Renal cortical epithelial cell (primary cell): ENCODE measurements around the gene SOX2. TPM values are rescaled to one million over a fixed set of nuclear protein-coding genes. Genes with fewer than 3 reads are reported as not detected.
A peak's percentile ranks its signal among the peaks of the same experiment; 100 is the strongest.

Experiments
- DNase-seq: peaks from one replicate; pipeline ENCODE4 v3.0.0-alpha.2; 2011; ENCODE audit warnings: low read depth
- total RNA-seq: library from RNA; depleted of rRNA; stranded (reverse); fragments of >200 nt; gene quantifications from 2 replicates; pipeline ENCODE4 v1.2.3, GENCODE V29; 2014

Gene SOX2
- total RNA-seq, 1 donor from 2014 or later = 0.05 TPM

DNA sequence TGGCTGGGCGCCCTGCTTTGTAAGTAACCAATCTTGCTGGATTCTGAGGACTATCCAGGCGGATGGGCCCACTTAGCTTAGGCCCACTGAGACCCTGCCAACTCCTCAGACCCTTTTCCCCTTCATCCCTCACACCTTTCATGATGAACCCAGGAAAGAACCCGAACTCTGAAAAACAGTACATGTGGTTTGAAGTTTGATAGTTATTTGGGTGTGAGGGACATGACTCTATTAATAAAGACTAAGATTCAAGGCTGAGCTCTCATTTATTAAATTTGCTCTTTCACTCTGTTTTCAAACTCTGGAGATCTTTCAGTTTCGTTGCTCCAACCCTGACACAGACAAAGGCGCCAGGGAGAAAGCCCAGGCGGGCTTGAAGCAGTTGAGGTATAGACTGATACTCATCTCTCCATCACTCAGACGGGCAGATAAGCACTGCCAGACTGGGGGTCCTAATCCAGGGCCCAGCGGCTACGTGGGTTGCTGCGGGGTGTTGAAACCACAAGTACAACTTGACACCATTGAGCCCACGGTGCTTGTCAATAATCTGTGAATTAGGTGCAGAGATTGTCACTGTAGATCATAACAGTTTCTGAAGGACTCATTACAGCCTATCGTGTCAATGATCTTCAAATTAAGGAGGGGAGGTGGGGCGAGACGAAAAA lies 7.2 kb upstream of the SOX2 start:
- DNase-seq = no peak

DNA sequence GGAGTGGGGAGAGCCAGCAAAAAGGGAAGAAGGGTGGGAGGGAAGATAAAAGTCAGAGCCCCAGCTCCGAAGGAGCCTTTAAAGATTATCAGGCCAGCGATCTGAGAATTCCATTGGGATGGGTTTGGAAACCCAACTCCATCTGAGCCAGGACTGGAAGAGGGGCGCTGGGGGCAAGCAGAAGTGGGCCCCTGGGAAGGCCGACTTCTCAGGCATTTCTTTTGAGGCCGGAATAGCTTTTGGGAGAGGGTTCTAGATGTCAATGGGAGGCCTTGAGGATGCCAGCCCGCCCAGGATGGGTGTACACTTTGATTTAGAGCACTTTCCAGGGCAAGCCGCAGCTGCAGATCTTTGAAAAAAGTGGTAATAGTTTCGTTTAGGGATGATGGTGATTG lies 6.6 kb upstream of the SOX2 start:
- DNase-seq = no peak

DNA sequence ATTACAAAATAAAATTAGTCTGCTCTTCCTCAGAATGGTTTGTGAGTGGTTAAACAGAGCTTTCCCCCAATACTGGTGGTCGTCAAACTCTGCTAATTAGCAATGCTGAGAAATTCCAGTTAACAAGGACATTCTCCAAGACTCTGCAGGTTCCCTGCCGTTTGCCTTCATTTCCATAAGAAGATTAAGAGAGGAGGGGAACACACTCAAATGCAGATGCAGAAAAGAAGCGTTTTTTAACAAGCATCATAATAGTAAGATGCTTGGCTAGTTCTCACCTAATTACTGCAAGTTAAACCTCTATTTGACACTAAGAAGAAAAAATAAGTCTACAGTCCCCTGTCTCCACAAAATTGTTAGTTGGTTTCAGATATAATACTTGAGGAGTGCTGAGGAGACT lies 3.7 kb upstream of the SOX2 start:
- no peak for DNase-seq

DNA sequence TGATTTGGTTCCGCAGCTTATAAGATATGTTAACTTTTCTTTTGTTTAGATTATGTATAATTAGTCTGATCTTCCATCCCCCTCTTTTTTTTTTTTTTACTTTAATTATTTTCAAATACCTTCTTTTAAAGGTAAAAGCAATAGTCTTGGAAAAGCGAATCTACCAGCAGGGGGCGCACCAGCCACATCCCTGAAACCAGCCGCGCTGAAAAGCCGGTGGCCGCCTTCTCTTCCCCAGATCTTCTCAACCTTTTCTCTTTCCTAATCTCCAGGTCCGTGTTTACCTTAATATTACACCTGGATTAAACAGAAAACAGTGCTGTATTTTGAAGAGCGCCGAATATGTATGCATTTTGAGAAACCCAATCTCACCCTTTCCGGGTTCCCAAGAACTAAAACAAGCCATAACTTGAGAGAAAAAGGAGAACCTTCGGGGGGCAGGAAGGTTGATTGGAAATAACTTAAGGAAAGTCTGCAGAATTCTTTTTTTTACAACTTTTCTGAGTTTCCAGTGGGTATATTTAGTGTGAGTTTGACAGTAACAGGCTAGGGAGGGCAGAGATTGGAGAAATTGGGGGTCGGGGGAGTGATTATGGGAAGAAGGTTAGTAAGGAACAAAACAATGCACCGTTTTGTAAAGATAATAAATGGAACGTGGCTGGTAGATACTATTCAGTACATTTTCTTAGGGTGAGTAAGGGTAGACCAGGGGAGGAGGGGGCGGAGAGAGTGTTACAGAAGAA lies 2.0 kb upstream of the SOX2 start:
- peak; percentile 38 for DNase-seq

DNA sequence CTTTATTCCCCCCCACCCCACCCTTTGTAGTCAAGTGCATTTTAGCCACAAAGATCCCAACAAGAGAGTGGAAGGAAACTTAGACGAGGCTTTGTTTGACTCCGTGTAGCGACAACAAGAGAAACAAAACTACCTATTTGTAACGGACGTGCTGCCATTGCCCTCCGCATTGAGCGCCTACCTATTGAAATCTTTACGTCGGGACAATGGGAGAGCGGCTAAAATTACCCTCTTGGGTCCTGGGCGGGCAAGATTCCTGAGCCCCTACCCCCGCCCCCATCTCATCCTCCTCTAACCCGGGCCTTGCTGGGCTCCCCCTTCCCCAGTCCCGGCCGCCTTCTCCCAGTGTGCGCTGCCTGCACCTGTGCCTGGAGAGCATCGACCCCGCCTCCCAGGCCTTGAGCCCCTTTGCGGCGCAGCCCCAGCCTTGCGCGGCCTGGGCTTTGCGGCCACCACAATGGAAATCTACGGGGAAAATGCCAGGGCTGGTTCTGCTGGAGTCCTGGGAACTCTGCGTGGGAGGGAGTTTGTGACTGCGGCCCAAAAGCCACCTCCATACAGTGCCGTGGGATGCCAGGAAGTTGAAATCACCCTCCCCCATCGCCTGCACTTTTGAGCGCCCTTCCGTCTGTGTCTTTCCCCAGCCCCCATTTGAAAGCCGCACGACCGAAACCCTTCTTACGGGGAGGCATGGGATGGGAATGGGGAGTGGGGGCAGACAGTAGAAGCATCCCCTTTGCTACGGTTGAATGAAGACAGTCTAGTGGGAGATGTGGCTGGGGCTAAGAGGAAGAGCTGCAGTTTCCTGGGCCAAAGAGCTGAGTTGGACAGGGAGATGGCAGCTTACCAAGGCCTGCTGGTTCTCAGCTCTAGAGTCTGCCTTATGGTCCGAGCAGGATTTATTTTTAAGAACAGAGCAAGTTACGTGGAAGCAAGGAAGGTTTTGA lies 1.1 kb upstream of the SOX2 start:
- DNase-seq = no peak

DNA sequence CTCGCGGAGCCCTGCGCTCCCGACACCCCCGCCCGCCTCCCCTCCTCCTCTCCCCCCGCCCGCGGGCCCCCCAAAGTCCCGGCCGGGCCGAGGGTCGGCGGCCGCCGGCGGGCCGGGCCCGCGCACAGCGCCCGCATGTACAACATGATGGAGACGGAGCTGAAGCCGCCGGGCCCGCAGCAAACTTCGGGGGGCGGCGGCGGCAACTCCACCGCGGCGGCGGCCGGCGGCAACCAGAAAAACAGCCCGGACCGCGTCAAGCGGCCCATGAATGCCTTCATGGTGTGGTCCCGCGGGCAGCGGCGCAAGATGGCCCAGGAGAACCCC lies 464 bp downstream of the SOX2 start:
- no peak for DNase-seq

DNA sequence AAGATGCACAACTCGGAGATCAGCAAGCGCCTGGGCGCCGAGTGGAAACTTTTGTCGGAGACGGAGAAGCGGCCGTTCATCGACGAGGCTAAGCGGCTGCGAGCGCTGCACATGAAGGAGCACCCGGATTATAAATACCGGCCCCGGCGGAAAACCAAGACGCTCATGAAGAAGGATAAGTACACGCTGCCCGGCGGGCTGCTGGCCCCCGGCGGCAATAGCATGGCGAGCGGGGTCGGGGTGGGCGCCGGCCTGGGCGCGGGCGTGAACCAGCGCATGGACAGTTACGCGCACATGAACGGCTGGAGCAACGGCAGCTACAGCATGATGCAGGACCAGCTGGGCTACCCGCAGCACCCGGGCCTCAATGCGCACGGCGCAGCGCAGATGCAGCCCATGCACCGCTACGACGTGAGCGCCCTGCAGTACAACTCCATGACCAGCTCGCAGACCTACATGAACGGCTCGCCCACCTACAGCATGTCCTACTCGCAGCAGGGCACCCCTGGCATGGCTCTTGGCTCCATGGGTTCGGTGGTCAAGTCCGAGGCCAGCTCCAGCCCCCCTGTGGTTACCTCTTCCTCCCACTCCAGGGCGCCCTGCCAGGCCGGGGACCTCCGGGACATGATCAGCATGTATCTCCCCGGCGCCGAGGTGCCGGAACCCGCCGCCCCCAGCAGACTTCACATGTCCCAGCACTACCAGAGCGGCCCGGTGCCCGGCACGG lies 991 bp downstream of the SOX2 start:
- DNase-seq = no peak

DNA sequence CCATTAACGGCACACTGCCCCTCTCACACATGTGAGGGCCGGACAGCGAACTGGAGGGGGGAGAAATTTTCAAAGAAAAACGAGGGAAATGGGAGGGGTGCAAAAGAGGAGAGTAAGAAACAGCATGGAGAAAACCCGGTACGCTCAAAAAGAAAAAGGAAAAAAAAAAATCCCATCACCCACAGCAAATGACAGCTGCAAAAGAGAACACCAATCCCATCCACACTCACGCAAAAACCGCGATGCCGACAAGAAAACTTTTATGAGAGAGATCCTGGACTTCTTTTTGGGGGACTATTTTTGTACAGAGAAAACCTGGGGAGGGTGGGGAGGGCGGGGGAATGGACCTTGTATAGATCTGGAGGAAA lies 1.5 kb downstream of the SOX2 start:
- no peak for DNase-seq

DNA sequence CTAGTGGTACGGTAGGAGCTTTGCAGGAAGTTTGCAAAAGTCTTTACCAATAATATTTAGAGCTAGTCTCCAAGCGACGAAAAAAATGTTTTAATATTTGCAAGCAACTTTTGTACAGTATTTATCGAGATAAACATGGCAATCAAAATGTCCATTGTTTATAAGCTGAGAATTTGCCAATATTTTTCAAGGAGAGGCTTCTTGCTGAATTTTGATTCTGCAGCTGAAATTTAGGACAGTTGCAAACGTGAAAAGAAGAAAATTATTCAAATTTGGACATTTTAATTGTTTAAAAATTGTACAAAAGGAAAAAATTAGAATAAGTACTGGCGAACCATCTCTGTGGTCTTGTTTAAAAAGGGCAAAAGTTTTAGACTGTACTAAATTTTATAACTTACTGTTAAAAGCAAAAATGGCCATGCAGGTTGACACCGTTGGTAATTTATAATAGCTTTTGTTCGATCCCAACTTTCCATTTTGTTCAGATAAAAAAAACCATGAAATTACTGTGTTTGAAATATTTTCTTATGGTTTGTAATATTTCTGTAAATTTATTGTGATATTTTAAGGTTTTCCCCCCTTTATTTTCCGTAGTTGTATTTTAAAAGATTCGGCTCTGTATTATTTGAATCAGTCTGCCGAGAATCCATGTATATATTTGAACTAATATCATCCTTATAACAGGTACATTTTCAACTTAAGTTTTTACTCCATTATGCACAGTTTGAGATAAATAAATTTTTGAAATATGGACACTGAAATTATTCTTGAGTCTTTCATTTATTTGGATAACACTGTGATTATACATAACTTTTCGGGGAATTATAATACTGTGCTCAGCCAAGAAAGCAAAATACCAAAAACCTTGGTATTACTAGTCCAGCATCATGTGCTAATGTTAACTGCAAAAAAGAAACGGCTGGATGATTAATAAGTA lies 2.2 kb downstream of the SOX2 start:
- no peak for DNase-seq

DNA sequence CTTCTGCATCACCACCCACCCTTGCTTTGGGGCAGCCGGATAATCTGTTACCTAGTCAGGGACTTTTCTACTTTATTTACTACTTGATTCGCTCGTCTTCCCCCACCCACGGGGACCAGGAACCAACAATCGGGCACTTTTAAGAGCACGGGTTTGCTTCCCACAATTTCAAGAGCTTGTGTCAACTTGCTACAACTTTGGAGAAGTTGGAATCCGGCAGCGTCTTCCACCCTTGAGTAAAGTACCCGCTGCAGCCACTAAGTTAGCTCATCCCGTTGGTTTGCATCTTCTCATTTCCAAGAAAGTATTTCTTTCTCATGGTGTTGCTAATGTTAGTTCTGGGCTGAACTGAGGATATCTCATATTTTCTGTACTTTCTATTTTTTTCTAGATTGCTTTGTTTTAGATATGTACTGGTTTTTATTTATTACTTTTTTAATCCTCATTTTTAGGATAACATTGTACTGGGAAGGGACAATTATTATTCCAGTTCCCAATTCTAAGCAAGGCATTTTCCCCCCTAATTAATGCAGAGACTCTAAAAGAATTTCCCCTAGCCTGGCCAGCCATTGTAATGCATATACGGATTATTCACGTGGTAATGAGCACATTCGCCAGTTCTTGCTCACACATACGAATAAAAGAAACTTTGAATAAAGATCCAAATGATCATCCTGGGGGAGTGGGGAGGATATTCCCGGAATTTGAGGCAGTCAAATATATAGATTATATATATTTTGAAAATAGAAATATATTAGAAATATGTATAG lies 4.0 kb downstream of the SOX2 start:
- no peak for DNase-seq

DNA sequence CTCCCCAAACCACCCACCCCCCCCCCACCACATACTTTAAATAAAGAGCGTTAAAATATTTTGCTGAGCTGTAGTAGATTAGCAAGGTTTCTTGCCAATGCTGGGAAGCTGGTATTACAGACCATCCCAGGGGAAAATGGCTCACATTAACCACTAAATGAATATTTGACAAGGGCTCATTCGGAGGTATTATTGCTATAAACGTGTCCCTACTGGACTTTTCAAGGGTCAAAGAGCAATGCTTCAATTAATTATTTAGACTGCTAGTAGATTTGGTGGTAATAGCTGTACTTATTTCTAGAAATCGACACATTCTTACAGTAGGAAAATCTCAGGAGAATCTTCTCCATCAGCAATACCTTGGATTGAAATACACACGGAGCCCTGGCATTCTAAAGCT lies 5.2 kb downstream of the SOX2 start:
- DNase-seq = no peak

DNA sequence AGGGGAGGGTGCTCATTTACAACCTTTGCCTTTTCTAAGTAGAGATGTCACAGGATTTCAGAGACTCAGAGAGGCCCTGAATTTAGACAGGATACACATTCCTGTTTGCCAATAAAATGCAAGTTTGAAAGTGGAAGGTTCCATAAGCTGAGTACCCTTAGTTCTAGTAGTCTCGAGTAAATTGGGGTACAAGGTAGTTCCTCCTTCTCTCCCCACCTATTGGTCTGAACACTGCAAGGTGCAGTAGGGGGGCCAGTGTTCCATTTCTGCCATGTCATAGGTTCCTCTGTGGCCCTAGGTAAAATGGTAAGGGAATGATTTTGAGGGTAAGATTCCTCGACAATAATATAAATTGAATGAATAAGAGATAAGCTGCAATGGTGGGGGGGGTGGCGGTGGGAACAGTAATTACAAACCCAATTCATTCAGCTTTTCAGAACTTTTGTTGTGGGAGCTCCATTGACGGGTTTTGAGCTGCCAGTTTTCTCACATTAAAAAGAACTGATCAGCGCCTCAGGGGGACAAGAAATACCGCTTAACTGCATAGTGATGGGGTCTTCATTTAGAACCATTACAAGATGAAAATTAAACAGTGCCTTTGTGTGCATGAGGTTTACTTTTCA lies 5.9 kb downstream of the SOX2 start:
- no peak for DNase-seq

DNA sequence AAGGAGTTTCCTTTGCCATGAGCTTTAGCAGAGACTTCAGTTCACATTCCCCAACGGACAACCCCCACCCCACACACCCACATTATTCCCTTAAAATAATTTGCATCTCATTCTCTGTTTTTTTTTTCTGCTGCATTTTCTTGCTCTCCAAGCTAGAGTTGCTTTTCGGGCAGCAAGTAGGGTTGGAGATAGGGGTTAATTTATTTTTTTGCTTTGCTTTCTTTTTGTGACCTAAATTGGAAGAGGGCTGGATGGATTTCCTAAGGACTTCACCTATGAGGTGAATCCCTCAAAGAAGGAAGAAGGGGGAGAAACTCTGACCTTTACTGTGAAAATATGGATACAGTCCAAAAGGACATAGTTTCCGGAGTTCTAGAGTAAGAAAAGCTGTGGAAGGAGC lies 6.6 kb downstream of the SOX2 start:
- DNase-seq = no peak

DNA sequence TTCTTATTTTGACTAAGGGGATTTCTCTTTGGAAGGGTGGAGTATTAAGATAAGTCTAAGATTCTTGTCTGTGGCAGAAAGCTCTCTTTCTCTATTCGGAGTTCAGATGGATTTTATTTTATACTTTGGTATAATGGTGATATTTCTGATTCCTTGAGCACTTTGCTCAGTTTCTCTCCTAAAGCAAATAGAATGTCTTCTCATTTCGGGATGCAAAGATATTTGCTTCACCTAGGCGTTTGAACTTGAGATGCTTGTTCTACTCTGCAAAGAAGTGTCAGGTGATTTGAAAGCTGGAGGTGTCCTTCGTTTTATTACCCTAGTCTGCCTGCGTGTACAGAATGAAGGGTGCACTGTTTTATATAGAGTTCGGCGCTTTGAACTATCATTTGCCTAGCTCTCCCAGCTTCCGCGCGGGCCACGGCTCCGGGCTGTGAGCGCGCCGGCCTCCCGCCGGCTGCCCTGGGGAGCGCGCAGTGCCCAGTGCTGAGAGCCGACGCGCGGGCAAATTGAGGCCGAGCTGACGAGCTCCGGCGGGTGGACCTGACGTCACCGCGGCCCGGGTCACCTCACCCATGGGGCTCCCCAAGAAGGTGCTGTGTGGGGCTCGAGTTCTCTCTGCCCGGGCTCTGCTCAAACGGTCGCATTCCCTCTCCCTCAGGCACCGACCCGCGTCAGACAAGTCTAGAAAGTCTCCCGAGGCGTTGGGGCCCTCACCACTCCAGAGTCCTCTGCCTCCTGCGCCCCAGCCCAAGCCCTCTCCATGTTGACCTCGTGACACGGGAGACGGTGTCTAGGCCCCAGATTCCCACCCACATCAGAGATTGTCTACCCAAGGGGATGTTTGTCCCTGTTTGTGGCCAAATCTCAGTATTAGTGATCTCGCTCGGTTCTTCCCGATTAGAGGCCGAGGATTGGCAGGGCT lies 7.5 kb downstream of the SOX2 start:
- DNase-seq = no peak

DNA sequence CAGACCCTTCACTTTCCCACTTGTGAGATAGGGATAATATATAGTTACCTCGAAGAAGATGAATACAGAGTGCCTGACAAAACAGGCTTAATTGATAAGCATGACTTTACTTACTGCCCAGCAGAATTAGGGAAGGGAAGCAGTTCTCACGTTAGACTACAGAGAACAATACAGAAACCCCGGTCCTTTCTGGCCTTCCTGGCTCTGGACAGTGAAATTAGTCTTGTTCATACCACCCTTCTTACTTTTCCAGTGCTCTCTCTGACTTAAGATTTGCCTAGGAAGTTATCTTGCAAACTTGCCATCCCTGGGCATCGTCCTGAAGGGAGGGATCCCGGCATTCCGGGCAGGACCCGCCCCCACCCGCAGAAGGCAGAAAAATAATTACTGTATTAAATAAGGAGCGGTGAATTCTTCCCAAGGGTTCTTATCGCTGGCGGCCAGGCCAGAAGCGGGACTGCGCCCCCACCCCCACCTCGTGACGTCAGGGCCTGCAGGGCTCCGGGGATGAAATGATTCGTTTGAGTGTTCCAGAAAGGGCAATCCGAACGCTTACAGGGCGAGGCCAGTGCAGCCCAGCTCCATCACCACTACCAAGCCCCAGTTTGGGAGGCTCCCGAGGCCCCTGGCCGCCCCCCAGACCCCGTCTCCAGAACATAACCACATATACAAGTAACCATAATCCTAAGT lies 8.4 kb downstream of the SOX2 start:
- no peak for DNase-seq

DNA sequence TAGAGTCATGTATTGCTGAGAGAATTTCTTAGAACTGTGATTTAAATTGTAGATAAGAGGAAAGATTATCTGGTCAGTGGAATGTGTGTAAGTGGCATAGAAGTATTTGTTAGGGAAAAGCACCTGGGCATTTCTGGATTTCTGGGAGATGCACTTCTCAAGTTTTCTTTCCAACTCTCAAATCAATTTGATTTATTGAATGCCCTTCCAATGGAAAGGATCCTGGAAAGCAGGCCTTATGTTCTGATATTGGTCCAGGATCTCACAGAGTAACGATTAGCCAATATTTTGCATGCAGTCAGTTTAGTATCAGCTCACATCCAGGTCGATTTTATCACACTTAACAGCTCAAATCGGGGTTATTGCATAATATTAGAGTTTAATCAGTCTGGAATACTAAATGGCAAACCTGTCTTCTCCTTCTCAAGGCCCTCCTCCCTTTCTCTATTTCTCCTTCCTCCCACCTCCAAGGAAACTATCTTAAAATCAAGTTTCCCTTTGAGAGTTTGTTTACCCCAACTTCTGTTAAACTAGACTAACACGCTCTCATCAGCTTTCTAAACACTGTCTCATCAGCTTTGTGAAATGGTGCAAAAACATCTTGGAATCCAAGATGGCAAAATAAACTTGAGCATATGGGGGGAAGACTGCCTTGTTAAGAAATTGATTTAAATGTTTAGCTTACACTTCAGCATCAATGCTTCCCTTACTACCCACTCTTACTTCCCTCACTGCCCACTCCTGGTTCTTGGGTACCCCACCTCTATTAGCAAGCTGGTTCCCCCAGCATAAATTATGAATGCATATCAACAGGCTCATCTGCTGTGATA lies 9.5 kb downstream of the SOX2 start:
- no peak for DNase-seq

DNA sequence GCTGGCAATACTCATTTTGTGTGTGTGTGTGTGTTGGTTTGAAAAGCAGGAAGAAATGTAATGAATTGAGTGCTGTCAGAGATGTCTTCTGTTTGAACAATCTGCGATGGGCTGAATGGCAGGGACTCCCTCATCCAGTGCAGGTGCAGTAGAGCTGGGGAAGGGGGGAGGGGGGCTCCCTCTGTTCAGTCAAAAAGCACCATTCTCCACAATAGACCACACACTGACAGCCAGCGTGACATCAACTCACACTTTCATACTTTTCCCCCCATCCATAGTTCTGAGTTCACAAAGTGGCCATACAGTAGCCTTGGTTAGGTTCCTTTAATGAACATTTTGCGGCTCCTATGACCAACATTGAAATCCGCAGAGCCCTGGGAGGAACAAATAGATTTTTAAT lies 10.4 kb downstream of the SOX2 start:
- DNase-seq = no peak
